Subcutaneous abdominal adipose tissue (tissue), 5 donors: ENCODE measurements around the gene AGMAT.

Experiments used
- H3K27ac ChIP-seq: one replicate; pipeline ENCODE4 v1.7.0; 2013; ENCODE audit warnings: low read depth, mild to moderate bottlenecking, inconsistent platforms, low read length, moderate library complexity
- H3K27me3 ChIP-seq, 5 donors: one replicate each; pipeline ENCODE4 v1.7.0; 2013; ENCODE audit warnings: low read length in 5 of 5, inconsistent platforms in 1 of 5; ENCODE audit not compliant: control insufficient read depth in 5 of 5, insufficient read depth in 4 of 5
- H3K36me3 ChIP-seq, 5 donors: one replicate each; pipeline ENCODE4 v1.7.0; 2013; ENCODE audit warnings: low read length in 5 of 5; ENCODE audit not compliant: control insufficient read depth in 5 of 5, insufficient read depth in 5 of 5
- H3K4me1 ChIP-seq, 5 donors: one replicate each; pipeline ENCODE4 v1.7.0; 2013; ENCODE audit warnings: low read length in 5 of 5, mild to moderate bottlenecking in 3 of 5, moderate library complexity in 1 of 5; ENCODE audit not compliant: control insufficient read depth in 5 of 5, insufficient read depth in 5 of 5
- H3K4me3 ChIP-seq, 5 donors: one replicate each; pipeline ENCODE4 v1.7.0; 2013; ENCODE audit warnings: low read length in 5 of 5, low read depth in 1 of 5
- H3K9ac ChIP-seq, 5 donors: one replicate each; pipeline ENCODE4 v1.7.0; 2013; ENCODE audit warnings: low read length in 5 of 5, mild to moderate bottlenecking in 4 of 5, moderate library complexity in 3 of 5
- H3K9me3 ChIP-seq, 5 donors: one replicate each; pipeline ENCODE4 v1.7.0; 2013; ENCODE audit warnings: low read length in 5 of 5; ENCODE audit not compliant: control insufficient read depth in 5 of 5
- donor health status: healthy.
- donor health status: healthy.
- donor health status: healthy.
- donor health status: healthy.
- donor health status: healthy.

Gene AGMAT

GRCh38 chr1:15542388-15543250 is 42.2 kb downstream of the AGMAT start:
- H3K9me3 ChIP-seq: no peaks in the 10 kb centered on the region
- H3K9ac ChIP-seq: no peak overlapping the region
- no peak overlapping the region for H3K27ac ChIP-seq
- H3K36me3 ChIP-seq: peaks cover 36 to 89% (median 72%) of the 10 kb centered on the region in 5 donors
- no peaks in the 10 kb centered on the region for H3K4me1 ChIP-seq
- H3K27me3 ChIP-seq: no peaks in the 10 kb centered on the region
- no peak overlapping the region for H3K4me3 ChIP-seq

- H3K36me3 ChIP-seq: peaks cover 35 to 87% (median 70%) of the 10 kb centered on the region in 5 donors
- no peak overlapping the region for H3K9ac ChIP-seq
- no peaks in the 10 kb centered on the region for H3K27me3 ChIP-seq
- H3K9me3 ChIP-seq: no peaks in the 10 kb centered on the region
- no peak overlapping the region for H3K4me3 ChIP-seq
- no peak overlapping the region for H3K27ac ChIP-seq
- H3K4me1 ChIP-seq: no peaks in the 10 kb centered on the region
These were observed 43.5 kb downstream of the AGMAT start for GRCh38 chr1:15541231-15541792.

- Histone ChIP-seq H3K9me3 (no peaks in the 10 kb centered on the region), H3K9ac (no peak overlapping the region), H3K4me3 (no peak overlapping the region), H3K36me3 (peaks cover 35 to 85% (median 68%) of the 10 kb centered on the region in 5 donors), H3K27ac (no peak overlapping the region), H3K4me1 (no peaks in the 10 kb centered on the region), H3K27me3 (no peaks in the 10 kb centered on the region)
These were observed 44.7 kb downstream of the AGMAT start for GRCh38 chr1:15540186-15540585.

GRCh38 chr1:15538771-15539170 is 46.1 kb downstream of the AGMAT start:
- Histone ChIP-seq H3K9me3 (no peaks in the 10 kb centered on the region), H3K4me3 (no peak overlapping the region), H3K9ac (no peak overlapping the region), H3K4me1 (no peaks in the 10 kb centered on the region), H3K36me3 (peaks cover 32 to 73% (median 61%) of the 10 kb centered on the region in 5 donors), H3K27ac (no peak overlapping the region), H3K27me3 (no peaks in the 10 kb centered on the region)

GRCh38 chr1:15531682-15532081 is 53.2 kb downstream of the AGMAT start:
- Histone ChIP-seq H3K27me3 (no peaks in the 10 kb centered on the region), H3K4me1 (peaks cover 0 to 12% (median 10%) of the 10 kb centered on the region in 5 donors), H3K9ac (no peak overlapping the region), H3K4me3 (no peak overlapping the region), H3K36me3 (peaks cover 10 to 26% (median 16%) of the 10 kb centered on the region in 5 donors), H3K27ac (no peak overlapping the region), H3K9me3 (no peaks in the 10 kb centered on the region)

- Histone ChIP-seq H3K4me3 (no peak overlapping the region), H3K4me1 (peaks cover 0 to 16% (median 13%) of the 10 kb centered on the region in 5 donors), H3K9ac (no peak overlapping the region), H3K27ac (no peak overlapping the region), H3K9me3 (no peaks in the 10 kb centered on the region), H3K27me3 (no peaks in the 10 kb centered on the region), H3K36me3 (peaks cover 7 to 21% (median 11%) of the 10 kb centered on the region in 5 donors)
These were observed 53.8 kb downstream of the AGMAT start for GRCh38 chr1:15531003-15531402.

- H3K27me3 ChIP-seq: no peaks in the 10 kb centered on the region
- H3K4me3 ChIP-seq: peak within 1 kb of the TSS; percentile 76 to 97 (median 87)
- H3K9ac ChIP-seq: peak within 1 kb of the TSS; percentile 33 to 93 (median 92)
- peaks cover 2 to 36% (median 29%) of the 10 kb centered on the region in 5 donors for H3K4me1 ChIP-seq
- H3K36me3 ChIP-seq: peaks cover 0 to 9% (median 3%) of the 10 kb centered on the region in 5 donors
- no peaks in the 10 kb centered on the region for H3K9me3 ChIP-seq
- H3K27ac ChIP-seq: peak within 1 kb of the TSS; percentile 89
These were observed 58.1 kb downstream of the AGMAT start, which contains the start of gene DNAJC16 for GRCh38 chr1:15526490-15527339. Gene DNAJC16, plus strand, starts transcription at chr1:15526848. Its CDS starts 2,258 bp downstream, at chr1:15529106.

- Histone ChIP-seq H3K9me3 (no peaks in the 10 kb centered on the region), H3K27me3 (no peaks in the 10 kb centered on the region), H3K4me1 (peaks cover 2 to 36% (median 29%) of the 10 kb centered on the region in 5 donors), H3K36me3 (peaks cover 0 to 8% (median 3%) of the 10 kb centered on the region in 5 donors), H3K27ac (peak overlapping the region; percentile 89), H3K9ac (peak overlapping the region in 1 of 5 donors; percentile 72), H3K4me3 (peak overlapping the region; percentile 33 to 90 (median 84))
These were observed 58.8 kb downstream of the AGMAT start for GRCh38 chr1:15526021-15526489.

- Histone ChIP-seq H3K36me3 (peaks cover 0 to 1% (median 0%) of the 10 kb centered on the region in 5 donors), H3K4me1 (peaks cover 2 to 36% (median 29%) of the 10 kb centered on the region in 5 donors), H3K9me3 (no peaks in the 10 kb centered on the region), H3K4me3 (peak overlapping the region; percentile 69 to 87 (median 71)), H3K9ac (peak overlapping the region in 4 of 5 donors; percentile 35 to 72 (median 52)), H3K27ac (peak overlapping the region; percentile 89), H3K27me3 (no peaks in the 10 kb centered on the region)
These were observed 59.5 kb downstream of the AGMAT start for GRCh38 chr1:15525050-15526020.
